HEK293 (cell line): ENCODE data around the gene NDUFV1.

Experiments
- CTCF ChIA-PET: fragments of 350-600 bp; formaldehyde crosslinking; extraction: SDS; loops from one replicate; lab custom pipeline; 2021; ENCODE audit warnings: antibody characterized with exemption; lab: Yijun Ruan, JAX
- POLR2A ChIA-PET: fragments of 300-600 bp; formaldehyde crosslinking; extraction: SDS; loops from one replicate; lab custom pipeline; 2020; ENCODE audit warnings: antibody characterized with exemption, inconsistent platforms; lab: Yijun Ruan, JAX
- H3K27ac ChIP-seq: fragments of 200-500 bp; sonication (Bioruptor generic); 2 replicates; pipeline ENCODE4 v1.5.1; 2014; ENCODE audit warnings: low read depth, low read length, control low read depth, inconsistent platforms; ENCODE audit errors: extremely low read depth
- H3K36me3 ChIP-seq, 2 experiments: fragments of 200-500 bp in 1 of 2; sonication (Bioruptor generic) in 1 of 2; 1 replicate in 1 of 2; 2 replicates in 1 of 2; pipeline ENCODE4 v1.5.1; 2014 to 2017; ENCODE audit warnings: inconsistent platforms in 2 of 2, low read length in 2 of 2; ENCODE audit not compliant: control insufficient read depth in 2 of 2, insufficient read depth in 1 of 2
- H3K4me1 ChIP-seq: fragments of 200-500 bp; sonication (Bioruptor generic); 2 replicates; pipeline ENCODE4 v1.5.1; 2014; ENCODE audit warnings: mild to moderate bottlenecking, low read length, inconsistent platforms; ENCODE audit not compliant: control insufficient read depth, insufficient read depth
- H3K4me3 ChIP-seq: 2 replicates; pipeline ENCODE4 v1.5.1; 2011; ENCODE audit warnings: low read depth, mild to moderate bottlenecking, control low read depth, low read length, moderate library complexity
- H3K9me3 ChIP-seq: fragments of 200-500 bp; sonication (Bioruptor generic); 2 replicates; pipeline ENCODE4 v1.5.1; 2014; ENCODE audit warnings: low read depth, low read length, inconsistent platforms; ENCODE audit not compliant: control insufficient read depth, insufficient read depth
- BCL11B ChIP-seq: fragments of 450-650 bp; formaldehyde crosslinking; IDR thresholded peaks from 2 replicates; pipeline ENCODE4 v1.5.1; 2016; ENCODE audit warnings: low read depth, missing biosample characterization, missing genetic modification characterization
- EGR2 ChIP-seq: fragments of 450-650 bp; formaldehyde crosslinking; IDR thresholded peaks from 2 replicates; pipeline ENCODE4 v1.5.1; 2016; ENCODE audit warnings: low read depth, missing biosample characterization, missing genetic modification characterization
- GLIS1 ChIP-seq: fragments of 450-650 bp; formaldehyde crosslinking; IDR thresholded peaks from 2 replicates; pipeline ENCODE4 v1.5.1; 2016; ENCODE audit warnings: missing biosample characterization, missing genetic modification characterization
- MEIS1 ChIP-seq: sonication (generic); formaldehyde crosslinking; IDR thresholded peaks from 2 replicates; pipeline ENCODE4 v1.8.1; 2022; ENCODE audit warnings: missing genetic modification reagents, mild to moderate bottlenecking, borderline replicate concordance
- SP2 ChIP-seq: fragments of 450-650 bp; formaldehyde crosslinking; IDR thresholded peaks from 2 replicates; pipeline ENCODE4 v1.5.1; 2016; ENCODE audit warnings: missing biosample characterization, missing genetic modification characterization
- TRIM28 ChIP-seq: IDR thresholded peaks from 2 replicates; pipeline ENCODE4 v1.6.1; 2011; ENCODE audit warnings: low read length, control low read depth, borderline replicate concordance
- ZBTB48 ChIP-seq: fragments of 450-650 bp; formaldehyde crosslinking; IDR thresholded peaks from 2 replicates; pipeline ENCODE4 v1.5.1; 2016; ENCODE audit warnings: missing biosample characterization, missing genetic modification characterization
- ZNF18 ChIP-seq: fragments of 450-650 bp; formaldehyde crosslinking; IDR thresholded peaks from 2 replicates; pipeline ENCODE4 v1.5.1; 2016; ENCODE audit warnings: missing biosample characterization, missing genetic modification characterization
- ZNF211 ChIP-seq: fragments of 450-650 bp; formaldehyde crosslinking; IDR thresholded peaks from 2 replicates; pipeline ENCODE4 v1.5.1; 2016; ENCODE audit warnings: low read depth, missing biosample characterization, missing genetic modification characterization
- ZNF214 ChIP-seq: fragments of 450-650 bp; formaldehyde crosslinking; IDR thresholded peaks from 2 replicates; pipeline ENCODE4 v1.5.1; 2017; ENCODE audit warnings: missing biosample characterization, mild to moderate bottlenecking, missing genetic modification characterization, borderline replicate concordance
- ZNF274 ChIP-seq, 2 experiments: fragments of 200-500 bp in 1 of 2; fragments of 450-650 bp in 1 of 2; sonication (Bioruptor generic) in 1 of 2; formaldehyde crosslinking in 1 of 2; IDR thresholded peaks; 2 replicates each; pipeline versions ENCODE4 v1.5.1 to v1.6.1; 2014 to 2016; ENCODE audit warnings: borderline replicate concordance in 1 of 2, inconsistent platforms in 1 of 2, low read length in 1 of 2, missing biosample characterization in 1 of 2, missing genetic modification characterization in 1 of 2
- ZNF292 ChIP-seq: fragments of 450-650 bp; formaldehyde crosslinking; IDR thresholded peaks from 2 replicates; pipeline ENCODE4 v1.5.1; 2016; ENCODE audit warnings: low read depth, missing biosample characterization, missing genetic modification characterization, borderline replicate concordance
- ZNF510 ChIP-seq: fragments of 450-650 bp; formaldehyde crosslinking; IDR thresholded peaks from 2 replicates; pipeline ENCODE4 v1.5.1; 2018; ENCODE audit warnings: mild to moderate bottlenecking, missing genetic modification characterization, missing biosample characterization; ENCODE audit not compliant: insufficient replicate concordance
- ZNF514 ChIP-seq: fragments of 450-650 bp; formaldehyde crosslinking; IDR thresholded peaks from 2 replicates; pipeline ENCODE4 v1.5.1; 2016; ENCODE audit warnings: missing biosample characterization, missing genetic modification characterization
- ZNF548 ChIP-seq: fragments of 450-650 bp; formaldehyde crosslinking; IDR thresholded peaks from 2 replicates; pipeline ENCODE4 v1.5.1; 2016; ENCODE audit warnings: missing biosample characterization, missing genetic modification characterization
- ZNF558 ChIP-seq: fragments of 450-650 bp; formaldehyde crosslinking; IDR thresholded peaks from 2 replicates; pipeline ENCODE4 v1.5.1; 2016; ENCODE audit warnings: missing biosample characterization, missing genetic modification characterization
- ZNF660 ChIP-seq: fragments of 450-650 bp; IDR thresholded peaks from 2 replicates; pipeline ENCODE4 v1.5.1; 2018; ENCODE audit warnings: missing biosample characterization, mild to moderate bottlenecking, missing genetic modification characterization
- ZNF76 ChIP-seq: fragments of 450-650 bp; formaldehyde crosslinking; IDR thresholded peaks from 2 replicates; pipeline ENCODE4; 2016; ENCODE audit warnings: low read depth, missing biosample characterization, missing genetic modification characterization, borderline replicate concordance
- TF ChIP-seq, protein P1 (sequence below): fragments of 450-650 bp; formaldehyde crosslinking; IDR thresholded peaks from 2 replicates; pipeline ENCODE4 v1.5.1; 2016; ENCODE audit warnings: missing biosample characterization, missing genetic modification characterization
- TF ChIP-seq, protein P2 (sequence below): fragments of 450-650 bp; IDR thresholded peaks from 2 replicates; pipeline ENCODE4 v1.5.1; 2018; ENCODE audit warnings: missing biosample characterization, missing genetic modification characterization
- TF ChIP-seq, protein P3 (sequence below): fragments of 450-650 bp; formaldehyde crosslinking; IDR thresholded peaks from 2 replicates; pipeline ENCODE4 v1.5.1; 2016; ENCODE audit warnings: missing biosample characterization, missing genetic modification characterization

NDUFV1 gene

DNA sequence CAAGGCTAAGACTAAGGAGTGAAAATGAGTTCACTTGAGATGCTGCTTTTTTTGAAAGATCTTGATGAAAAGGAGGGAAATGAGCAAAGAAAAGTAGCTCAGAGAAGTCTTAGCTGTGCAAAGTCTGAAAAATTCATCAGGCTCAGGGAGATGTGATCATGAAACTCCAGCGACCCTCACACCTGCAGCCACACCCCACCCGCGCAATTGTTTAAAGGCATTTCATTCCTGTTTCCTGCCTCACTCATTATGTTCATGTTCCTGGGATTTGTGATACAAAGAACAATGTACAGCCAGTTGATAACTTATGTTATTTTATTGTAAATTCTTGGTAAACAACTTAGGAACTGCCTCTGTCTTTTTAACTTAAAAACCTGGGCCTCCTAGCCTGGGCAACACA, 31.8 kb upstream of the NDUFV1 start (continued):
- TF ChIP-seq, protein P1, sequence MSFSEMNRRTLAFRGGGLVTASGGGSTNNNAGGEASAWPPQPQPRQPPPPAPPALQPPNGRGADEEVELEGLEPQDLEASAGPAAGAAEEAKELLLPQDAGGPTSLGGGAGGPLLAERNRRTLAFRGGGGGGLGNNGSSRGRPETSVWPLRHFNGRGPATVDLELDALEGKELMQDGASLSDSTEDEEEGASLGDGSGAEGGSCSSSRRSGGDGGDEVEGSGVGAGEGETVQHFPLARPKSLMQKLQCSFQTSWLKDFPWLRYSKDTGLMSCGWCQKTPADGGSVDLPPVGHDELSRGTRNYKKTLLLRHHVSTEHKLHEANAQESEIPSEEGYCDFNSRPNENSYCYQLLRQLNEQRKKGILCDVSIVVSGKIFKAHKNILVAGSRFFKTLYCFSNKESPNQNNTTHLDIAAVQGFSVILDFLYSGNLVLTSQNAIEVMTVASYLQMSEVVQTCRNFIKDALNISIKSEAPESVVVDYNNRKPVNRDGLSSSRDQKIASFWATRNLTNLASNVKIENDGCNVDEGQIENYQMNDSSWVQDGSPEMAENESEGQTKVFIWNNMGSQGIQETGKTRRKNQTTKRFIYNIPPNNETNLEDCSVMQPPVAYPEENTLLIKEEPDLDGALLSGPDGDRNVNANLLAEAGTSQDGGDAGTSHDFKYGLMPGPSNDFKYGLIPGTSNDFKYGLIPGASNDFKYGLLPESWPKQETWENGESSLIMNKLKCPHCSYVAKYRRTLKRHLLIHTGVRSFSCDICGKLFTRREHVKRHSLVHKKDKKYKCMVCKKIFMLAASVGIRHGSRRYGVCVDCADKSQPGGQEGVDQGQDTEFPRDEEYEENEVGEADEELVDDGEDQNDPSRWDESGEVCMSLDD (tag by site-specific recombination), result no peak
- TF ChIP-seq, protein P2, sequence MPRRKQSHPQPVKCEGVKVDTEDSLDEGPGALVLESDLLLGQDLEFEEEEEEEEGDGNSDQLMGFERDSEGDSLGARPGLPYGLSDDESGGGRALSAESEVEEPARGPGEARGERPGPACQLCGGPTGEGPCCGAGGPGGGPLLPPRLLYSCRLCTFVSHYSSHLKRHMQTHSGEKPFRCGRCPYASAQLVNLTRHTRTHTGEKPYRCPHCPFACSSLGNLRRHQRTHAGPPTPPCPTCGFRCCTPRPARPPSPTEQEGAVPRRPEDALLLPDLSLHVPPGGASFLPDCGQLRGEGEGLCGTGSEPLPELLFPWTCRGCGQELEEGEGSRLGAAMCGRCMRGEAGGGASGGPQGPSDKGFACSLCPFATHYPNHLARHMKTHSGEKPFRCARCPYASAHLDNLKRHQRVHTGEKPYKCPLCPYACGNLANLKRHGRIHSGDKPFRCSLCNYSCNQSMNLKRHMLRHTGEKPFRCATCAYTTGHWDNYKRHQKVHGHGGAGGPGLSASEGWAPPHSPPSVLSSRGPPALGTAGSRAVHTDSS (tag by site-specific recombination), result no peak
- TF ChIP-seq SP2 (tag by site-specific recombination) (no peak), ZNF274 (IDR thresholded peaks at IDR 0.05; ENCODE audit: low read length) (no peak), ZNF274 (tag by site-specific recombination; IDR thresholded peaks at IDR 0.05; ENCODE audit: borderline replicate concordance) (no peak)

DNA sequence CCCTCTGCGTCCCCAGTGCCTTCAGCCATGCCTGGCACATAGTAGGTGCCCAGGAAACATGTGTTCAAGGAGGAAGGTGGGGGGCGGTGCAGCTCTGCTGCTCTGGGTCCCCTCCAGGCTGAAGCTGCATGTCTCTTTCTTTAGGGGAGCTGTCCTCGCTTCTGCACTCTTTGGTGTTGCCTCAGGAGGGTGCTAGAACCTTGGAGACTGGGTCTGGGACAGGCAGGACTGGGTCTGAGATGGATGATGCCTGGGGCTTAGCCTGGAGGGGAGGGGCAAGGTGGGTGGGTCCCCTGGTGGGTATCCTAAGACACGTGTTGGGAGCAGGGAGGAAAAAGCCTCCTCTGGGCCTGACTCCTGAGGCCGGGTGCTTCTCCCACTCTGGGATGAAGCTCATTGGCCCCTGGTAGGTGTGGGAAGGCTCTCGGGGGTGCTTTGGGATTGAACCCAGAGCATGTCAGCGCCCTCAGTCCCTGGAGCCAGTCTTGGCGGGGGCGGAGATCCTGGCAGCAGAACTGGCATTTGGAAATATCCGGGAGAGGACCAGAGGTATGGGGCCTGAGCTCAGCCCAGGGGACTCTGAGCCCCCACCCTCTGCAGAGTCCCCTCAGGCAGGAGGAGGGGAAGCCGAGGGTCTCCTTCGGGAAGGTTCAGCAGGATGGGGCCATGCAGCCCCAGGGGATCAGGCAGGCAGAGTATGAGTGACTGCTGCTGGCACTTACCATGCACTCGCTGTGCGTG, 29.8 kb upstream of the NDUFV1 start:
- POLR2A ChIA-PET, result no interaction called here
- H3K4me1 ChIP-seq, result no peaks in the 10 kb centered on the region
- CTCF ChIA-PET, result interaction anchor here (0.6 to 1.7 kb wide), 6 partner anchors 22 to 436 kb away, joined by 3 to 5 read pairs (median 4); partner anchors contain the start of gene TBX10
- TF ChIP-seq ZNF514 (tag by site-specific recombination) (no peak), MEIS1 (CRISPR knock-in tag) (no peak), ZNF214 (tag by site-specific recombination) (no peak), BCL11B (tag by site-specific recombination) (no peak), ZNF76 (no peak), EGR2 (tag by site-specific recombination) (no peak), ZNF548 (tag by site-specific recombination) (no peak), TRIM28 (no peak), ZNF18 (tag by site-specific recombination) (no peak), ZNF510 (tag by site-specific recombination) (no peak), ZNF558 (tag by site-specific recombination) (no peak), GLIS1 (tag by site-specific recombination) (no peak), ZNF211 (tag by site-specific recombination) (no peak), ZBTB48 (tag by site-specific recombination) (no peak), ZNF660 (tag by site-specific recombination) (no peak), ZNF292 (tag by site-specific recombination) (no peak)
- TF ChIP-seq, protein P3, sequence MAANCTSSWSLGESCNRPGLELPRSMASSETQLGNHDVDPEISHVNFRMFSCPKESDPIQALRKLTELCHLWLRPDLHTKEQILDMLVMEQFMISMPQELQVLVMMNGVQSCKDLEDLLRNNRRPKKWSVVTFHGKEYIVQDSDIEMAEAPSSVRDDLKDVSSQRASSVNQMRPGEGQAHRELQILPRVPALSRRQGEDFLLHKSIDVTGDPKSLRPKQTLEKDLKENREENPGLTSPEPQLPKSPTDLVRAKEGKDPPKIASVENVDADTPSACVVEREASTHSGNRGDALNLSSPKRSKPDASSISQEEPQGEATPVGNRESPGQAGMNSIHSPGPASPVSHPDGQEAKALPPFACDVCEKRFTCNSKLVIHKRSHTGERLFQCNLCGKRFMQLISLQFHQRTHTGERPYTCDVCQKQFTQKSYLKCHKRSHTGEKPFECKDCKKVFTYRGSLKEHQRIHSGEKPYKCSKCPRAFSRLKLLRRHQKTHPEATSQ, result no peak
- H3K4me3 ChIP-seq, result no peak overlapping the region
- no peaks in the 10 kb centered on the region for H3K9me3 ChIP-seq
- no peaks in the 10 kb centered on the region for H3K36me3 ChIP-seq
- H3K27ac ChIP-seq, result no peak overlapping the region
